GM18861 (cell line): ENCODE data around the gene RGS7.
"Not testable (repeated sequence)": the region's sequence is repeated elsewhere in the genome, so short reads cannot be mapped to it uniquely, and the experiment has no call there.

Experiments used
- ATAC-seq: cut with Tn5 transposase; IDR thresholded peaks from one replicate; pipeline ENCODE4 v1.9.1; 2021; ENCODE audit not compliant: unreplicated experiment

Gene RGS7

GRCh38 chr1:240999826-241000225 lies 357.2 kb downstream of the RGS7 start:
- no peak for ATAC-seq

- no peak for ATAC-seq
Observed at GRCh38 chr1:240998441-240999015, 358.5 kb downstream of the RGS7 start.

GRCh38 chr1:240998024-240998423 lies 359.0 kb downstream of the RGS7 start:
- no peak for ATAC-seq

GRCh38 chr1:240993004-240993403 lies 364.0 kb downstream of the RGS7 start:
- no peak for ATAC-seq

- no peak for ATAC-seq
Observed at GRCh38 chr1:240991230-240991629, 365.8 kb downstream of the RGS7 start.

GRCh38 chr1:240987928-240988327 lies 369.1 kb downstream of the RGS7 start:
- ATAC-seq, result no peak

- ATAC-seq, result no peak
Observed at GRCh38 chr1:240985081-240985480, 371.9 kb downstream of the RGS7 start.

GRCh38 chr1:240980342-240980741 lies 376.7 kb downstream of the RGS7 start:
- ATAC-seq, result no peak

GRCh38 chr1:240976685-240977084 lies 380.3 kb downstream of the RGS7 start:
- ATAC-seq, result no peak

GRCh38 chr1:240973875-240974274 lies 383.1 kb downstream of the RGS7 start:
- no peak for ATAC-seq

- not testable (repeated sequence) for ATAC-seq
Observed at GRCh38 chr1:240972059-240972458, 384.9 kb downstream of the RGS7 start.

GRCh38 chr1:240970253-240970652 lies 386.8 kb downstream of the RGS7 start:
- ATAC-seq, result no peak

GRCh38 chr1:240968864-240969263 lies 388.1 kb downstream of the RGS7 start:
- no peak for ATAC-seq

- no peak for ATAC-seq
Observed at GRCh38 chr1:240967070-240967724, 389.8 kb downstream of the RGS7 start.

- no peak for ATAC-seq
Observed at GRCh38 chr1:240965581-240966091, 391.4 kb downstream of the RGS7 start.

- ATAC-seq, result no peak
Observed at GRCh38 chr1:240962086-240962485, 394.9 kb downstream of the RGS7 start.

- no peak for ATAC-seq
Observed at GRCh38 chr1:240956424-240956823, 400.6 kb downstream of the RGS7 start.

GRCh38 chr1:240956020-240956419 lies 401.0 kb downstream of the RGS7 start:
- no peak for ATAC-seq

GRCh38 chr1:240947438-240948224 lies 409.4 kb downstream of the RGS7 start:
- no peak for ATAC-seq

- ATAC-seq, result no peak
Observed at GRCh38 chr1:240946926-240947325, 410.1 kb downstream of the RGS7 start.

- no peak for ATAC-seq
Observed at GRCh38 chr1:240942901-240943300, 414.1 kb downstream of the RGS7 start.
